Stomach smooth muscle (tissue), 2 donors: ENCODE data around the gene BPIFB6.
"Not testable (repeated sequence)": the region's sequence is repeated elsewhere in the genome, so short reads cannot be mapped to it uniquely, and the experiment has no call there.

Experiments used
- H3K27ac ChIP-seq: one replicate; pipeline ENCODE4 v1.7.0; 2013; ENCODE audit warnings: mild to moderate bottlenecking, low read length, inconsistent platforms
- H3K27me3 ChIP-seq, 2 donors: one replicate each; pipeline ENCODE4 v1.7.0; 2013; ENCODE audit warnings: low read length in 2 of 2; ENCODE audit not compliant: insufficient read depth in 2 of 2, control insufficient read depth in 1 of 2
- H3K36me3 ChIP-seq, 2 donors: one replicate each; pipeline ENCODE4 v1.7.0; 2013; ENCODE audit warnings: low read length in 2 of 2; ENCODE audit not compliant: control insufficient read depth in 2 of 2, insufficient read depth in 2 of 2
- H3K4me1 ChIP-seq: one replicate; pipeline ENCODE4 v1.7.0; 2013; ENCODE audit warnings: low read length; ENCODE audit not compliant: control insufficient read depth, insufficient read depth
- H3K4me3 ChIP-seq, 2 donors: one replicate each; pipeline ENCODE4 v1.7.0; 2013; ENCODE audit warnings: low read length in 2 of 2
- H3K9ac ChIP-seq, 2 donors: one replicate each; pipeline ENCODE4 v1.7.0; 2013; ENCODE audit warnings: low read length in 2 of 2, mild to moderate bottlenecking in 1 of 2
- H3K9me3 ChIP-seq, 2 donors: one replicate each; pipeline ENCODE4 v1.7.0; 2013; ENCODE audit warnings: low read length in 2 of 2; ENCODE audit not compliant: control insufficient read depth in 2 of 2
- donor health status: healthy.
- donor health status: Pancreatic carcinoma.

BPIFB6 gene

GRCh38 chr20:33034901-33035492, 3.5 kb downstream of the BPIFB6 start:
- Histone ChIP-seq H3K4me1 (no peaks in the 10 kb centered on the region), H3K9me3 (peaks cover 2 to 5% of the 10 kb centered on the region in 2 donors), H3K27me3 (peaks cover 0 to 2% of the 10 kb centered on the region in 2 donors), H3K36me3 (no peaks in the 10 kb centered on the region), H3K9ac (no peak overlapping the region), H3K27ac (no peak overlapping the region), H3K4me3 (no peak overlapping the region)

- H3K4me1 ChIP-seq: no peaks in the 10 kb centered on the region
- H3K9ac ChIP-seq: no peak overlapping the region
- H3K9me3 ChIP-seq: peaks cover 2 to 5% of the 10 kb centered on the region in 2 donors
- H3K27ac ChIP-seq: no peak overlapping the region
- no peak overlapping the region for H3K4me3 ChIP-seq
- no peaks in the 10 kb centered on the region for H3K27me3 ChIP-seq
- H3K36me3 ChIP-seq: no peaks in the 10 kb centered on the region
These were observed 6.0 kb downstream of the BPIFB6 start for GRCh38 chr20:33037456-33037855.

GRCh38 chr20:33038243-33038642, 6.8 kb downstream of the BPIFB6 start:
- Histone ChIP-seq H3K27ac (no peak overlapping the region), H3K9me3 (peaks cover 2 to 5% of the 10 kb centered on the region in 2 donors), H3K27me3 (no peaks in the 10 kb centered on the region), H3K4me1 (no peaks in the 10 kb centered on the region), H3K4me3 (no peak overlapping the region), H3K36me3 (no peaks in the 10 kb centered on the region), H3K9ac (no peak overlapping the region)

GRCh38 chr20:33042430-33042829, 11.0 kb downstream of the BPIFB6 start:
- no peaks in the 10 kb centered on the region for H3K4me1 ChIP-seq
- peaks cover 0 to 11% of the 10 kb centered on the region in 2 donors for H3K9me3 ChIP-seq
- H3K27ac ChIP-seq: no peak overlapping the region

GRCh38 chr20:33042983-33043730, 11.7 kb downstream of the BPIFB6 start:
- Histone ChIP-seq H3K27ac (no peak overlapping the region), H3K36me3 (no peaks in the 10 kb centered on the region), H3K27me3 (peaks cover 0 to 3% of the 10 kb centered on the region in 2 donors), H3K4me3 (no peak overlapping the region), H3K9ac (no peak overlapping the region), H3K9me3 (peaks cover 0 to 11% of the 10 kb centered on the region in 2 donors), H3K4me1 (no peaks in the 10 kb centered on the region)

More at GRCh38 chr20:33042430-33042829, 11.0 kb downstream of the BPIFB6 start:
- no peaks in the 10 kb centered on the region for H3K27me3 ChIP-seq
- H3K9ac ChIP-seq: no peak overlapping the region
- H3K4me3 ChIP-seq: no peak overlapping the region
- no peaks in the 10 kb centered on the region for H3K36me3 ChIP-seq

GRCh38 chr20:33043731-33044181, 12.3 kb downstream of the BPIFB6 start:
- no peaks in the 10 kb centered on the region for H3K4me1 ChIP-seq
- H3K27ac ChIP-seq: no peak overlapping the region
- no peak overlapping the region for H3K9ac ChIP-seq
- H3K9me3 ChIP-seq: peaks cover 0 to 11% of the 10 kb centered on the region in 2 donors
- no peak overlapping the region for H3K4me3 ChIP-seq
- no peaks in the 10 kb centered on the region for H3K36me3 ChIP-seq
- peaks cover 0 to 3% of the 10 kb centered on the region in 2 donors for H3K27me3 ChIP-seq

- not testable (repeated sequence) for H3K9ac ChIP-seq, H3K36me3 ChIP-seq, H3K27me3 ChIP-seq, H3K4me1 ChIP-seq, H3K4me3 ChIP-seq, H3K27ac ChIP-seq
- peaks cover 0 to 11% of the 10 kb centered on the region in 2 donors for H3K9me3 ChIP-seq
These were observed 13.8 kb downstream of the BPIFB6 start for GRCh38 chr20:33045129-33045721.

- Histone ChIP-seq H3K4me3 (no peak overlapping the region), H3K27ac (no peak overlapping the region), H3K4me1 (no peaks in the 10 kb centered on the region), H3K27me3 (peaks cover 0 to 3% of the 10 kb centered on the region in 2 donors), H3K9ac (no peak overlapping the region), H3K9me3 (peaks cover 0 to 11% of the 10 kb centered on the region in 2 donors), H3K36me3 (no peaks in the 10 kb centered on the region)
These were observed 15.0 kb downstream of the BPIFB6 start for GRCh38 chr20:33046412-33046811.

GRCh38 chr20:33051333-33051732, 19.9 kb downstream of the BPIFB6 start:
- Histone ChIP-seq H3K9me3 (no peaks in the 10 kb centered on the region), H3K4me3 (no peak overlapping the region), H3K4me1 (no peaks in the 10 kb centered on the region), H3K36me3 (no peaks in the 10 kb centered on the region), H3K27me3 (peaks cover 0 to 5% of the 10 kb centered on the region in 2 donors), H3K27ac (no peak overlapping the region), H3K9ac (no peak overlapping the region)

- Histone ChIP-seq H3K9ac (no peak within 1 kb of the TSS), H3K4me3 (no peak within 1 kb of the TSS), H3K4me1 (no peaks in the 10 kb centered on the region), H3K9me3 (no peaks in the 10 kb centered on the region), H3K27ac (no peak within 1 kb of the TSS), H3K36me3 (no peaks in the 10 kb centered on the region), H3K27me3 (peaks cover 0 to 3% of the 10 kb centered on the region in 2 donors)
These were observed 22.1 kb downstream of the BPIFB6 start, which contains the start of gene BPIFB3 for GRCh38 chr20:33053291-33054106. BPIFB3 (plus strand) TSS chr20:33053903; CDS start chr20:33055436, 1,533 bp downstream.
